GM12878 (cell line): ENCODE results near the gene MAN2A1. TPM values are rescaled to one million over a fixed set of nuclear protein-coding genes. Genes with fewer than 3 reads are reported as not detected.
"Not testable (repeated sequence)": the region's sequence is repeated elsewhere in the genome, so short reads cannot be mapped to it uniquely, and the experiment has no call there.

ENCODE experiments used
- ATAC-seq: fragments of 200-7000 bp; cut with Tn5 transposase; 3 replicates; pipeline ENCODE4 v1.9.1; 2020; ENCODE audit warnings: mild to moderate bottlenecking, moderate library complexity
- BruUV-seq: library from RNA; stranded (reverse); fragments of 400-500 nt; replicated peaks from 2 replicates; lab custom pipeline; 2021; lab: Mats Ljungman, UMichigan
- CTCF ChIA-PET: fragments of 300-600 bp; sonication (Branson Sonifier 250); formaldehyde crosslinking; extraction: SDS; loops from one replicate; lab custom pipeline; 2021; ENCODE audit warnings: inconsistent platforms; lab: Yijun Ruan, JAX
- POLR2A ChIA-PET: fragments of 350-600 bp; formaldehyde crosslinking; extraction: SDS; loops from one replicate; lab custom pipeline; 2021; ENCODE audit warnings: inconsistent platforms; lab: Charles Lee
- RAD21 ChIA-PET: fragments of 300-600 bp; sonication (Branson Sonifier 250); formaldehyde crosslinking; loops from one replicate; lab custom pipeline; 2023; ENCODE audit warnings: antibody characterized with exemption; ENCODE audit not compliant: unreplicated experiment; lab: Charles Lee
- SMC1A ChIA-PET: fragments of 300-600 bp; sonication (Branson Sonifier 250); formaldehyde crosslinking; loops from one replicate; lab custom pipeline; 2023; ENCODE audit not compliant: unreplicated experiment, uncharacterized antibody; lab: Charles Lee
- DNase-seq: peaks from one replicate; pipeline ENCODE4 v3.0.0-alpha.2; 2011; ENCODE audit warnings: low read depth, low spot score
- FAIRE-seq: peaks from 3 replicates; lab custom pipeline; 2011; peaks lifted over from hg19 to GRCh38; lab: Jason Lieb, UNC
- H2AFZ ChIP-seq: 2 replicates; pipeline ENCODE4 v1.6.0; 2011; ENCODE audit warnings: low read depth, low read length, control low read depth; ENCODE audit not compliant: control insufficient read depth
- H3K27ac ChIP-seq: 2 replicates; pipeline ENCODE4 v1.5.1; 2011; ENCODE audit warnings: control low read depth; ENCODE audit not compliant: control insufficient read depth, insufficient read depth
- H3K27me3 ChIP-seq, 2 experiments: replicated peaks in 1 of 2; 2 replicates each; pipeline versions ENCODE4 v1.6.0 to v1.6.1; 2011; ENCODE audit warnings: low read length in 1 of 2; ENCODE audit not compliant: control insufficient read depth in 2 of 2, insufficient read depth in 2 of 2
- H3K36me3 ChIP-seq, 2 experiments: 2 replicates each; pipeline ENCODE4 v1.5.1; 2011; ENCODE audit warnings: low read length in 1 of 2; ENCODE audit not compliant: control insufficient read depth in 2 of 2, insufficient read depth in 2 of 2
- H3K4me1 ChIP-seq: 2 replicates; pipeline ENCODE4 v1.6.1; 2011; ENCODE audit warnings: mild to moderate bottlenecking, low read length, moderate library complexity, mixed read lengths; ENCODE audit not compliant: control insufficient read depth, insufficient read depth
- H3K4me2 ChIP-seq: 2 replicates; pipeline ENCODE4 v1.6.0; 2011; ENCODE audit warnings: control low read depth; ENCODE audit not compliant: control insufficient read depth, insufficient read depth
- H3K4me3 ChIP-seq: fragments of 200-600 bp; sonication (generic); 2 replicates; pipeline ENCODE4 v1.5.1; 2016
- H3K79me2 ChIP-seq: 2 replicates; pipeline ENCODE4 v1.6.0; 2011; ENCODE audit warnings: low read length; ENCODE audit not compliant: control insufficient read depth, insufficient read depth
- H3K9ac ChIP-seq: 2 replicates; pipeline ENCODE4 v1.8.0; 2011; ENCODE audit warnings: low read length, control low read depth, mixed read lengths; ENCODE audit not compliant: control insufficient read depth, insufficient read depth
- H3K9me3 ChIP-seq: replicated peaks from 3 replicates; pipeline ENCODE4 v1.5.1; 2011; ENCODE audit warnings: mild to moderate bottlenecking, low read length; ENCODE audit not compliant: control insufficient read depth, insufficient read depth
- H4K20me1 ChIP-seq: 2 replicates; pipeline ENCODE4 v1.6.0; 2011; ENCODE audit not compliant: control insufficient read depth, insufficient read depth
- BMI1 ChIP-seq: fragments of 450-650 bp; IDR thresholded peaks from 2 replicates; pipeline ENCODE4 v1.6.1; 2016; ENCODE audit warnings: mild to moderate bottlenecking, moderate library complexity, borderline replicate concordance
- BRCA1 ChIP-seq: IDR thresholded peaks from 2 replicates; pipeline ENCODE4 v1.6.1; 2011; ENCODE audit warnings: low read depth, low read length, improper control_type of control experiment
- CBFB ChIP-seq: IDR thresholded peaks from 2 replicates; pipeline ENCODE4 v1.6.1; 2016; ENCODE audit warnings: antibody characterized with exemption, low read depth
- ESRRA ChIP-seq: IDR thresholded peaks from 2 replicates; pipeline ENCODE4 v1.6.1; 2012; ENCODE audit warnings: mild to moderate bottlenecking, low read length, improper control_type of control experiment
- IKZF2 ChIP-seq, 2 experiments: fragments of 450-650 bp; IDR thresholded peaks; 2 replicates each; pipeline ENCODE4 v1.6.1; 2017; ENCODE audit warnings: mild to moderate bottlenecking in 2 of 2, moderate library complexity in 2 of 2
- MXI1 ChIP-seq: fragments of 150-350 bp; IDR thresholded peaks from 2 replicates; pipeline ENCODE4 v1.6.1; 2011; ENCODE audit warnings: low read depth, mild to moderate bottlenecking, inconsistent platforms, low read length, improper control_type of control experiment
- NFYA ChIP-seq: IDR thresholded peaks from 2 replicates; pipeline ENCODE4 v1.6.1; 2011; ENCODE audit warnings: low read depth, mild to moderate bottlenecking, low read length, improper control_type of control experiment, borderline replicate concordance
- NR2C1 ChIP-seq: fragments of 450-650 bp; IDR thresholded peaks from 2 replicates; pipeline ENCODE4 v1.6.1; 2017; ENCODE audit warnings: antibody characterized with exemption, mild to moderate bottlenecking, moderate library complexity
- SPI1 ChIP-seq: IDR thresholded peaks from 2 replicates; pipeline ENCODE4 v1.6.1; 2011; ENCODE audit warnings: low read depth, mild to moderate bottlenecking, low read length, moderate library complexity, borderline replicate concordance; ENCODE audit not compliant: insufficient read depth
- STAT1 ChIP-seq: fragments of 450-650 bp; conservative IDR thresholded peaks from 2 replicates; pipeline ENCODE4 v1.6.1; 2014; ENCODE audit warnings: antibody characterized with exemption, mild to moderate bottlenecking
- TCF12 ChIP-seq: IDR thresholded peaks from 2 replicates; pipeline ENCODE4 v1.6.1; 2011; ENCODE audit warnings: low read depth, mild to moderate bottlenecking, low read length
- YY1 ChIP-seq: IDR thresholded peaks from 2 replicates; pipeline ENCODE4 v1.6.1; 2011; ENCODE audit warnings: low read depth, mild to moderate bottlenecking, low read length
- WGBS: methylation state at CpG from one replicate; pipeline ENCODE4 v1.1.6; 2016; ENCODE audit warnings: low lambda C conversion rate; ENCODE audit not compliant: insufficient replicate concordance, insufficient coverage; ENCODE audit errors: missing lambda C conversion rate; 5-methylcytosine and 5-hydroxymethylcytosine counted together
- in situ Hi-C: fragments of 300-500 bp; cut with MboI; formaldehyde crosslinking; loops from 9 replicates; pipeline ENCODE4 v1.14.3; 2018; ENCODE audit warnings: mixed read lengths
- intact Hi-C: fragments of 100-400 bp; cut with micrococcal nuclease; formaldehyde crosslinking; loops from one replicate; pipeline ENCODE4 v1.14.2; 2022; ENCODE audit not compliant: unreplicated experiment
- polyA plus RNA-seq, 11 experiments: library from polyadenylated mRNA; depleted of rRNA in 4 of 11; unstranded in 6 of 11; stranded (reverse) in 5 of 11; fragments of >200 nt; fragmentation: Nextera tagmentation in 4 of 11; fragmentation: Illumina TruSeq in 1 of 11; extraction: Ambion mirVana in 4 of 11; extraction: Trizol in 1 of 11; gene quantifications; 1 replicate in 1 of 11; 2 replicates in 10 of 11; pipeline versions ENCODE4 v1.2.1 to v1.2.3, GENCODE V29; 2011 to 2016; ENCODE audit warnings: inconsistent platforms in 2 of 11, missing spikeins in 2 of 11, low read depth in 1 of 11
- total RNA-seq, 4 experiments: library from RNA; depleted of rRNA in 3 of 4; stranded (reverse); fragments of >200 nt in 3 of 4; fragmentation: Illumina TruSeq in 1 of 4; extraction: Trizol in 1 of 4; gene quantifications; 2 replicates each; pipeline versions ENCODE4 v1.2.1 to v1.2.3, GENCODE V29; 2013 to 2021
- TF ChIP-seq, protein P1 (sequence below): IDR thresholded peaks from 2 replicates; pipeline ENCODE4 v1.6.1; 2011; ENCODE audit warnings: borderline replicate concordance, low read depth, mild to moderate bottlenecking, moderate library complexity, mixed read lengths, low read length; ENCODE audit not compliant: insufficient read depth; ENCODE audit errors: extremely low read length
- TF ChIP-seq, protein P2 (sequence below), 3 experiments: IDR thresholded peaks in 2 of 3; conservative IDR thresholded peaks in 1 of 3; 2 replicates each; pipeline ENCODE4 v1.5.1; 2011; ENCODE audit warnings: low read depth in 3 of 3, low read length in 3 of 3, mild to moderate bottlenecking in 3 of 3, control low read depth in 2 of 3, moderate library complexity in 2 of 3, inconsistent platforms in 1 of 3, mixed read lengths in 1 of 3; ENCODE audit not compliant: control insufficient read depth in 2 of 3, insufficient read depth in 1 of 3; ENCODE audit errors: extremely low read depth in 1 of 3

Gene MAN2A1
- total and polyA plus RNA-seq, 10 of the 15 experiments (the other 5 are each of a cell fraction or from before 2014, with no cell fraction given): 4.2 to 27.9 (median 10.5) TPM

DNA sequence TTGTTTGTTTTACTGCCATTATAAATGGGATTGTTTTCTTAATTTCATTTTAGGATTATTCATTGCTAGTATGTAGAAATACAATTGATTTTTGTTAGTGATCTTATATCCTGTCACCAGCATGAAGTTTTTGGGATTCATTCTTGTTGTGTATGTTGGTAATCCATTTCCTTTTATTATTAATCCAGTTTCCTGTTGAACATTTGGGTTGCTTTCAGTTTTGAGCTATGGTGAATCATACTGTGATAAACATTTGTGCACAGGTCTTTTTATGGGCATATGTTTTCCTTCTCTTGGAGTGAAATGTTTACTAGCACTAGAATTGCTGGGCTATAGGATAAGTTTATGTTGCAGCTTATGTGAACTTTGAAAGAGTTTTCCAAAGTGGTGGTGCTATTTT, 69.6 kb downstream of the MAN2A1 start:
- H3K79me2 ChIP-seq: no peaks in the 10 kb centered on the region
- H4K20me1 ChIP-seq: no peaks in the 10 kb centered on the region
- H2AFZ ChIP-seq: no peak overlapping the region
- ChIA-PET RAD21 (no interaction called here), POLR2A (no interaction called here), SMC1A (interaction anchor here (0.7 to 2.0 kb wide), 2 partner anchors 10 to 66 kb away, joined by 3 to 7 read pairs; no protein-coding TSS in a partner anchor), CTCF (interaction anchor here (1.2 to 1.7 kb wide), 3 partner anchors 10 to 69 kb away, joined by 3 to 5 read pairs (median 4); partner anchors contain the start of gene MAN2A1)
- H3K9ac ChIP-seq: no peak overlapping the region
- H3K27ac ChIP-seq: no peak overlapping the region
- no TSS peak for BruUV-seq
- ATAC-seq (no peak), FAIRE-seq (no peak), DNase-seq (no peak)
- no peaks in the 10 kb centered on the region for H3K27me3 ChIP-seq
- no peaks in the 10 kb centered on the region for H3K4me1 ChIP-seq
- no peaks in the 10 kb centered on the region; the same call in 1 of the 3 replicates for H3K9me3 ChIP-seq
- in situ Hi-C loops: no loop called here
- peaks cover 2 to 3% of the 10 kb centered on the region in 2 experiments; a peak in 3 of 4 replicates for H3K36me3 ChIP-seq
- intact Hi-C loops: no loop called here
- no peak overlapping the region for H3K4me2 ChIP-seq
- TF ChIP-seq YY1 (no peak), CBFB (no peak), BMI1 (no peak), BRCA1 (no peak), MXI1 (no peak), STAT1 (no peak), SPI1 (no peak), ESRRA (no peak), NR2C1 (no peak), NFYA (no peak), TCF12 (no peak), IKZF2 (IDR thresholded peaks at IDR 0.05) (no peak)
- TF ChIP-seq, protein P1, sequence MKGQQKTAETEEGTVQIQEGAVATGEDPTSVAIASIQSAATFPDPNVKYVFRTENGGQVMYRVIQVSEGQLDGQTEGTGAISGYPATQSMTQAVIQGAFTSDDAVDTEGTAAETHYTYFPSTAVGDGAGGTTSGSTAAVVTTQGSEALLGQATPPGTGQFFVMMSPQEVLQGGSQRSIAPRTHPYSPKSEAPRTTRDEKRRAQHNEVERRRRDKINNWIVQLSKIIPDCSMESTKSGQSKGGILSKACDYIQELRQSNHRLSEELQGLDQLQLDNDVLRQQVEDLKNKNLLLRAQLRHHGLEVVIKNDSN: no peak
- TF ChIP-seq, protein P2, sequence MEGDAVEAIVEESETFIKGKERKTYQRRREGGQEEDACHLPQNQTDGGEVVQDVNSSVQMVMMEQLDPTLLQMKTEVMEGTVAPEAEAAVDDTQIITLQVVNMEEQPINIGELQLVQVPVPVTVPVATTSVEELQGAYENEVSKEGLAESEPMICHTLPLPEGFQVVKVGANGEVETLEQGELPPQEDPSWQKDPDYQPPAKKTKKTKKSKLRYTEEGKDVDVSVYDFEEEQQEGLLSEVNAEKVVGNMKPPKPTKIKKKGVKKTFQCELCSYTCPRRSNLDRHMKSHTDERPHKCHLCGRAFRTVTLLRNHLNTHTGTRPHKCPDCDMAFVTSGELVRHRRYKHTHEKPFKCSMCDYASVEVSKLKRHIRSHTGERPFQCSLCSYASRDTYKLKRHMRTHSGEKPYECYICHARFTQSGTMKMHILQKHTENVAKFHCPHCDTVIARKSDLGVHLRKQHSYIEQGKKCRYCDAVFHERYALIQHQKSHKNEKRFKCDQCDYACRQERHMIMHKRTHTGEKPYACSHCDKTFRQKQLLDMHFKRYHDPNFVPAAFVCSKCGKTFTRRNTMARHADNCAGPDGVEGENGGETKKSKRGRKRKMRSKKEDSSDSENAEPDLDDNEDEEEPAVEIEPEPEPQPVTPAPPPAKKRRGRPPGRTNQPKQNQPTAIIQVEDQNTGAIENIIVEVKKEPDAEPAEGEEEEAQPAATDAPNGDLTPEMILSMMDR (IDR thresholded peaks at IDR 0.05 in 2 of 3, conservative IDR thresholded peaks at IDR 0.05 in 1 of 3; ENCODE audit: control insufficient read depth in 2 of 3, extremely low read depth in 1 of 3, insufficient read depth in 1 of 3, low read depth in 3 of 3, low read length in 3 of 3): no peak
- no peak overlapping the region for H3K4me3 ChIP-seq

DNA sequence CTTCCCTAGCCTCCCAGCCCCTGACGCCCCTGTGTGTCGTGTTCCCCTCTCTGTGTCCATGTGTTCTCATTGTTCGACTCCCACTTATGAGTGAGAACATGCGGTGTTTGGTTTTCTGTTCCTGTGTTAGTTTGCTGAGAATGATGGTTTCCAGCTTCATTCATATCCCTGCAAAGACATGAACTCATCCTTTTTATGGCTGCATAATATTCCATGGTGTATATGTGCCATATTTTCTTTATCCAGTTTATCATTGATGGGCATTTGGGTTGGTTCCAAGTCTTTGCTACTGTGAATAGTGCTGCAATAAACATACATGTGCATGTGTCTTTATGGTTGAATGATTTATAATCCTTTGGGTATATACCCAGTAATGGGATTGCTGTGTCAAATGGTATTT, 70.4 kb downstream of the MAN2A1 start:
- WGBS: 100% methylated on average over 4 of the region's 4 CpGs
- H3K27me3 ChIP-seq, H3K36me3 ChIP-seq, H3K27ac ChIP-seq, H3K9ac ChIP-seq, H2AFZ ChIP-seq, RAD21 ChIA-PET, FAIRE-seq, intact Hi-C loops, H3K4me2 ChIP-seq, H3K9me3 ChIP-seq, BruUV-seq, H3K79me2 ChIP-seq, H4K20me1 ChIP-seq, ATAC-seq, H3K4me3 ChIP-seq, in situ Hi-C loops, POLR2A ChIA-PET, H3K4me1 ChIP-seq, DNase-seq: not testable (repeated sequence)
- CTCF ChIA-PET: interaction anchor here (1.7 kb wide), 1 partner anchor 9 kb away, joined by 5 read pairs; no protein-coding TSS in a partner anchor
- SMC1A ChIA-PET: interaction anchor here (2.0 kb wide), 1 partner anchor 67 kb away, joined by 7 read pairs; no protein-coding TSS in a partner anchor
